Activated CD4-positive, CD25-positive, alpha-beta regulatory T cell treated with anti-CD3 and anti-CD28 coated beads, Interleukin-2, amount 50 U/mL, for 16 hours (primary cell): ENCODE measurements around the gene FBXW4.
"Not testable (repeated sequence)": the region's sequence is repeated elsewhere in the genome, so short reads cannot be mapped to it uniquely, and the experiment has no call there.

Experiments
- DNase-seq: peaks from one replicate; pipeline ENCODE4 v3.0.0-alpha.2; 2020; ENCODE audit warnings: low read depth, low spot score

The FBXW4 gene

GRCh38 chr10:101617824-101618568 is 77.0 kb downstream of the FBXW4 start:
- no peak for DNase-seq

DNA sequence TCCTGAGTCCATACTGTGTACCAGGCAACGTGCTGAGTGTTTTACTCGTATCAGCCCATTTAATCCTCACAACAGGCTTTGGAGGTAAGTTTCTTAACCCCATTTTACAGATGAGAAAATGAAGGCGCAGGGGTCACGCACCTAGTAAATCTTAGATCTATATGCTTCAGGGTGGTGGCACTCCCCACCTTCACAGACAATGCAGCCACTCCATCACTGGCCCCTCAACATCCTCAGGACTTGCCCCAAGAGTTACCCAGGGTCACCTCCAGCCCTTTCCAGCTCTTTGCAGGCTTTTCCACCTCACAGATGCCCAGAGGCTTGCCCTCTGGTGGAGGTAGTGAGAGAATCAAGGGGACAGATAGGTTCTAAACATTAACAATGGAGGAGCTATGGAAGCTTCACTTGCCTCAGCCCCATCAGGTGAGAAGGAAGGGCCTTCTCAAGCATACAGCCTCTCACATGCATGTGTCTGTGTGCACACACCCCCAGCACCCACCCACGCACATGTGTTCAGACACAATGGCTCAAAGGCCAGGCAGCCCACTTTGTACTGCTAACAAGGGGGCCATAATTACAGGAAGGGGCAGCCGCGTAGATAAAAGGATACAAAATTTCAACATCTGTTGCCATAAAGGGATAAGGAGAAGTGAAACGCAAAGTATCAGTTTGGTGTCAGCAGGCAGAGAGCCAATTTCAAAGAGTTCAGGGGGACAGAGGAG is 77.7 kb downstream of the FBXW4 start:
- no peak for DNase-seq

GRCh38 chr10:101616415-101617101 is 78.4 kb downstream of the FBXW4 start:
- DNase-seq, result no peak

DNA sequence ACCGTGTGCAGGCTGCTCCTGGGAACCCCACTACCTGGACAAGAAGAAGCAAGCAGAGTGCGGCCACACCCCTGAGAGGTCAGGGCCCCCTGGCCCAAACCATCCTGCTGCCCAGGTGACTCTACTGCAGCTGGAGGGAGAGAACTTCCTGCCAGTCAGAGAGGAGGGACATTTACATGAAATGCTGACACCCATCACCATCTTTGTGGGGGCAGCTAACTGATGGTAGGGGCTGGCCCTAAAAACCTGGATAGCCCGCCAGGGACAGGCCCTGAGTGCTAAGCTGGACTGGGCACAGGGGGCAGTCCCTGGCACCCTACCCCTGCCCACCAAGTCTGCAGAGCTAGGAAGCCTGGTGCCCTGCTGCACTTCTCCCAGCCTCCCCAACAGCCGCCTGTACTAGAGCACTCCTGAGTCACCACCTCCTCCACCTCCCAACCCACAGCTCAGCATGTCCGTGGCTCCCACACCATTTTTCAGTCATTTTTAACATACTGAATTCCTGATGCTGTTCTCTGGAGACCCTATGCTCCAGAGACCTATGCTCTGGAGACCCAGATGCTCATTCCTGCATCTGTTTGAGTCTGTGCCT is 79.3 kb downstream of the FBXW4 start:
- no peak for DNase-seq

GRCh38 chr10:101614663-101615524 is 80.1 kb downstream of the FBXW4 start:
- no peak for DNase-seq

- DNase-seq, result no peak
Measured at GRCh38 chr10:101613646-101614045, 81.3 kb downstream of the FBXW4 start.

GRCh38 chr10:101612872-101613271 is 82.1 kb downstream of the FBXW4 start:
- DNase-seq, result no peak

- DNase-seq, result no peak
Measured at GRCh38 chr10:101612086-101612485, 82.9 kb downstream of the FBXW4 start.

GRCh38 chr10:101611096-101611905 is 83.7 kb downstream of the FBXW4 start:
- no peak for DNase-seq

DNA sequence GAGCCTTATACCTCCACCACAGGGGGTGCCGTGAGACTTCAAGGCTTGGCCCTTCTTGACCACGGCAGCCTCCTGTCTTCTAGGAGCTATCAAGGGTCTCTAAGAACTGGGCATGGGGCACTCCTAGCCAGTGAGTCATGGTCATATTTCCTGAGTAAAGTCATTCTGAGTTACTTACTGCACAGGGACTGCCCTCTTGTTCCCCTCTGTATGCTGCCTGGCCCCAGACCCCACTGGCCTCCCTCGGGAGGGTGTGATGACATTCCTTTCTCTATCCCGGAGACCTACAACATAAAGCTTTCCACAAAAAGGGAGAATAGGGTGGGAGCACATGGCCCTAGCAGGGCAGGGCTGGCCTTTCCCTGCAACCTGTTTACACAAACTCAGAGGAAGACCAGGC is 85.5 kb downstream of the FBXW4 start:
- no peak for DNase-seq

GRCh38 chr10:101607124-101607523 is 87.8 kb downstream of the FBXW4 start:
- no peak for DNase-seq

DNA sequence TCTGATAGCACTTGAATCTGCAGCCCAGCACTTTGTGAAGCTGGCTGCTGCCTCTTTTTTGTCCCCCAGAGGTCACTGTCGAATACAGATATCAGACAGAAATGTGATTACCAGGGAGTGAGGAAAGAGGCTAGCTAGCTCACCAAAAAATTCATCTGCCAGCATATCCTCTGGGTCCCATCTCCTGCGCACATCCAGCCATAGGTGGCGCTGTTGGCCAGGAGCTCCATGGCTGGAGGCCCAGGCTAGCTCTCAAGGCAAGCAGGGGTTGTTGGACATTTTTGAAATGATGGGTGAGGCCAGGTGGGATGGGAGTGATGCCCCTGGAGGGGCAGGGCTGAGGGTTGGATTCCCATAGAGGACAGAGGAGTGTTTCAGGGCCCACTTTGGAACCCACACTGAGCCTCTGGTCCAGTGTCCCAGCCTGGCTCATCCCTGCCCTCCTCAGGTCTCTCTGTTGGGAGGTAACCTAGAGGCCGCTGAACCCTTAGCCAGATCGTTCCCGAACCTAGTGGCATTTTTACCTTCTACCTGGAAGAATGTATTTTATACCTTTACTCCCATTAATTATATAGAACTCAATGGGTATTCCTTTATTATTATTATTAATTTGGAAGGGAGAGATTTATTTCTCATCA is 92.1 kb downstream of the FBXW4 start:
- peak; percentile 30 for DNase-seq

GRCh38 chr10:101601541-101601940 is 93.4 kb downstream of the FBXW4 start:
- DNase-seq, result no peak

DNA sequence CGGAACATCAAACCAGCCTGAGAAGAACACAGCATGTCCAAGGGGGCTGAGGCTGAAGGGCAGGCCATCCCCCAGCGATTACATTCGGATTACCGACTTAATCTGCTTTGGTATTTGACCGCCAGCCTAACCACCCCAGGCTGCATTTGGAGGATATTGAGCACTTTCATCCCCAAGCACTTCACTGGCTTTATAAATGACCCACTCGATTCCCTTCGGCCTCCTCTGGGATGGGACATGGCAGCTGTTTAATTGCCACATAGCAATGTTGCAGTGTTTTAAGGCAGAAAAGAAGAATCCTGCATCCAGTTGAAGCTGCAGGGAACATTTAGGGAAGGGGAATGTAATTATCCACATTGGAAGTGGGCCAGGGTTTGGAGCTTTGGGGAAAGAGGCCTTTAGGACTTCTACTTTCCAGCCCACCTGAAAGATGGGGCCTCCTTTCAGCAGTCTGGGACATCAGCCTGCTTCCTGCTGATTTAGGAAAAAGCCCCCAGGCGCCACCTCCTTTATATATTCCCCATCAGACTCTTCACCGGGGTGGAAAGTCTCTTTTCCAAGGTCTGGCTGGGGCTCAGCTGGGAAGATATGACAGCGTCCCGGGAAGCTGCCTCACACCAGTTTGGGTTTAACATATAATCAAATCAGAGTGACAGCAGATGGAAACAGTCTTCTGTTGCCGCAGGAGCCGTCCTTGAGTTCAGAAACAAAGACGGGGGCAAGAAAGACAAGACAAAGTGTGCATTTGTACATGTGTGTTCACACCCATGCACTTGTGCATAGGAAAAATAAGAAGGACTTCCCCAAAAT is 97.7 kb downstream of the FBXW4 start:
- DNase-seq, result no peak

- DNase-seq, result no peak
Measured at GRCh38 chr10:101595591-101596433, 99.2 kb downstream of the FBXW4 start.

- not testable (repeated sequence) for DNase-seq
Measured at GRCh38 chr10:101593331-101593730, 101.6 kb downstream of the FBXW4 start.

GRCh38 chr10:101588879-101589278 is 106.1 kb downstream of the FBXW4 start:
- DNase-seq, result no peak
